ENCODE measurements around the gene SLC7A8.
A peak's percentile ranks its signal among the peaks of the same experiment; 100 is the strongest.

Gene SLC7A8

DNA sequence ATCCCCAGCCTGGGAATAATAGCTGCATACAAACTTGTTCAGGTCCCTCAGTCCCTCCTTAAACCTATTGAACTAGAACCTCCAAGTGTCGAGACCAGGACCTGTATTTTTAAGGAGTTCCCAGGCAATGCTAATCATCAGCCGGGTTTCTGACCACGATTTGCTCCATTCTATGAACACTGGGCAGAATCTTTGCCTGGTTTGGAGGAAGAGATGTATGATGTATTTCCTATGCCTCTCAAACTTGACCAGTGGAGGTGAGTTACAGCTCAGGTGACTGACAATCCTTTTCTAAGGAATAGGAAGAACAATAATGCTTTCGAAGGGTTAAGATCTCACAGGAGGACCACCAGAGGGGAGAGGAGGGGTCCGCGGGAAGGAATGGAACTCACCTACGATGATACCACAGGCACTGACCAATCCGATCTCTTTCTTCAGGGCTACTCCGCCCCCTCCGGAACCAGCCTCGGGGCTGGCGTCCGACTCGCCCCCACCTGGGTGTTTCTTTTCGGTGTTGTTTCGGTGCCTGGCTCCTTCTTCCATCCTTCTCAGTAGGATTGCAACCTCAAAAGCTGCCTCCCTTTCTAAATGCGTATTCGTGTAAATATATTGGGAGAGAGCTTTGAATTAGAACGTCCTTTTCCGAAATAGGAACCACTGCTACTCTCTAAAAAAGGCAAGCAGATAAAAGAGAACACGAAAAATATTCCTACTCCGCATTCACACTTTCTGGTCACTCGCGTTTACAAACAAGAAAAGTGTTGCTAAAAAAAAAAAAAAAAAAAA lies 895 bp downstream of the SLC7A8 start:
- FAIRE-seq = no peak

DNA sequence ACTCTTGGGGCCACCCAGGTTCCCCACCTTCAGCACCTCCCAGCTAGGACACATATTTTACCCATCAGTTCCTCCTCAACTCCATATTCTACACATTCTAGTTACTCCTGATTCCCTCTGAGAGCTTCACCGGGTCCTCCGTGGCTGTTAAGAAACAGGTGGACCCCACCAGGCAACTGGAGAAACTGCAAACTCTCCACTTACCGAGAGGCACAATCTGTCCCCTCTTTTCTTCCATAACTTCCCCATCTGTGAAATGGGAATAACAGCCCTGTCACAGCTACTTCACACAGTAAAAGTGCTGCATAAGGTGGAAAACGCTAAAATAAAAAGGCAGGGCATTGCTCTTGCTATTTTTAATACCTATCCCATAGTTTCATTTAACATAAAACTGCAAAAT lies 1.5 kb downstream of the SLC7A8 start:
- no peak for FAIRE-seq

DNA sequence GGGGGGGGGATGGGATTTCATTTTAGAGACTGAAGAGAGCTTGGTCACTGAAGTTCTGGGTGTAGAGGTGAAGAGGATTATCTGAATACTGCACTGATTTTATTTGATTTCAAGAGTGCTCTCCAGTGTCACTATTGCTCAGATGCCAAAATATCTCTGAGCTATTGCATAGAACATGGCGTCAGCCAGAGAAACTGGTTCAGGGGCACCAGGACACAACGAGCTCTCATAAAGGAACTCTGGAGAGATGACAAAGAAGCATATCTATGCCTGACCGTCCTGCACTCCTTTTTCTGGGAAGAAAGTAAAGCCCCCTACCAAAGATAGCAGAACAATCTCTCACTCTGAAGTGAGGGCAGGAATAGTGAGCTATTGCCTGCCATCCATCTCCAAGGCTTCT lies 2.0 kb downstream of the SLC7A8 start:
- FAIRE-seq = no peak

DNA sequence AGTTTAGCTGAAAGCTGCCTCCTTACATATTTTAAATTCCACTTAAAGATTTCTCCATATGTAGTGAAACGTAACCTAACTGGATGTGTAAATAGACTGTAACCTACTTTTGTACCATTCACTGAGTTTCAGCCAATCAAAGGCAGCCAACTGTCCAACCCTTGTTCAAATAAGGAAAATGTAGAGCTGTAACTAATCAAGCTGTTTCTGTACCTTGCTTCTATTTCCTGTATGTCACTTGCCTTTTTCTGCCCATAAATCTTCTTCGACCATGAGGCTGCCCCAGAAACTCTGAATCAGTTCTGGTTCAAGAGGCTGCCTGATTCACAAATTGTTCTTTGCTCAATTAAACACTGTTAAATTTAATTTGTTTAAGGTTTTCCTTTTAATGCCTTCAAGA lies 6.3 kb downstream of the SLC7A8 start:
- FAIRE-seq = peak; percentile 95

DNA sequence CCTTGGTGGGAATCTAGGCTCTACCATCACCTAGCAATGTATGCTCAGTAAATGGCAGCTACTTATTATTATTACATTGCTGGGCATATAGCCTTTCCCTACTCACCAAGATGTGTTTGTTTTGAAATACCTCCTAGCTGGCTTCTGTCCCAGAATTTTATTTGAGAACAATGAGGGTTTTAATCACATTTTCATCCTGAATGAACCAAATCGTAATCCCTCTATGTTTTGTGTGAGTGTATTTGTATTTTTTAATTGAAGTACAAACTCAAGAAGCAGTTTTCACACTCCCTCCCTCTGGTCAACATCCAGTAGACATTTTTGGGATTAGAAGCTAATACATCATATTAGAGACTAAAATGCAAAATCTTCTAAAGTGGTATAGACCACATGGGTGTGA lies 7.6 kb downstream of the SLC7A8 start:
- FAIRE-seq = no peak

DNA sequence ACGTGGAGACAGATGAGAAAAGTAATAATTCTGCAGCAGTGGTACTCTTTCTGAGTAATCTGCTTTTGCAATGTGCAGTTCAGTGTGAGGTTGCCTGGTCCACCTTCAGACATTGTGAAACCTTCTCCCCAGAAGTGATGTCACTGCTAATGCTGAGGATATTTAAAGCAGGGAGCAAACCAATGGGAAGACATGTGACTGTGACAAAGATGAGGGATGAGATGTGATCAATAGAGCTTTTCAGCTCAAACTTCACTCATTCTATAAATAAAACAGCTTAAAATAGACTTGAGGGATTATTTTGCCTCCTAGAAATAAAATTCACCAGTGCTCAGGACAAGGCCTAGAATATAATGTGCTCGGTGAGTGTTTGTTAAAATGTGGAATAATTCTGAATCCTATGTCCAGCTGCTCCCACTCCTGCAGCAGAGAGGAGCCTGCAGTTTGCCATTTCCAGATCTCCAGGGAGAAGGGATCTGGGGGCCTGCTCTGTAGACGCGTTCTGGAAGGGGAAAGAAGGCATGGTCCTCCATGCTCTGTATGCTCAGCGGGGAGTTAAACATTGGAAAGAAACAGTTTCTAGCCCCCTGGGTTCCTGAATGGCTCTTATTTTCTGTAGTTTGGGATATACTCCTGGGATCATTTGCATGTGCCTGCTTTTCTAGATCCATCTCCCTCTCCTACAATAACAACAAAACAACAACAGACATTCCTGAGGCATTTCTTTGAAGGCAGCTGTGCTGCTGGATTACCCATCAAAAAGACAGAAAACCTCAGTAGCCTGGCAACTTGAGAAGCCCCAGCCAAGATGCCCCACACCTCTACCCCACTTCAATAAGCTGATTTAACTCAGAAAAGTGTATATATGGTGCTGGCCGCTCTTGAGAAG lies 8.9 kb downstream of the SLC7A8 start:
- FAIRE-seq = no peak

DNA sequence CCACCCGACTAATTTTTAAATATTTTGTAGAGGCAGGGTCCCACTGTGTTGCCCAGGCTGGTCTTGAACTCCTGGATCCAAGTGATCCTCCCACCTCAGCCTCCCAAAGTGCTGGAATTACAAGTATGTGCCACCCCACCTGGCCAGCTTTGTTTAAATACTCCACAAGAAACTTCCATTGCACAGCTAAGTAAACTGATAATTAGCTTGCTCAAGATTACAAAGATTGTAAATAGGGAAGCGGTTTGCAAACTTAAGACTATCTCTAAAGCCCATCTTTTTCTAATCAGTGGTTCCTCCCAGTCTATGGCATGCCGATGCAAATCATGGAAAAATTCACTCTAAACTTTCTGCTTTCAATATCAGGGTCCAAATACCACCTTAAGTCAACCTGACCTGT lies 9.7 kb downstream of the SLC7A8 start:
- no peak for FAIRE-seq

DNA sequence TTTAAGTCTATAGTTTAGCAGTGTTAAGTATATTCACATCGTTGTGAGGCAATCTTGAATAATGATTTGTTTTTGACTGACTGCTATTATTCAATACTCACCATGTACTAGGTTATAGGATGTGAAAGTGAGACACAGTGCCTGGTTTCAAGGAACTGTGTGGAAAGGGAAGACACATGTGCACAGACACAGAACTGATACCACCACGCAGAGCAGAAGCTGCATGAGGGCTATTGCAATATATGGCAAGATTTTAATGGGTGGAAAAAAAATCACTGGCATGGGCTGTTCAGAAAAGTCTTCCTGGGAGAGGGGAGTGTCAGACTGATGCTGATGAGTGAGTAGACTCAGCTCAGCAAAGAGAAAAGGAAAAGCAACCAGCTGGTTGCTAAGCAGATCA lies 10.4 kb downstream of the SLC7A8 start:
- FAIRE-seq = no peak

DNA sequence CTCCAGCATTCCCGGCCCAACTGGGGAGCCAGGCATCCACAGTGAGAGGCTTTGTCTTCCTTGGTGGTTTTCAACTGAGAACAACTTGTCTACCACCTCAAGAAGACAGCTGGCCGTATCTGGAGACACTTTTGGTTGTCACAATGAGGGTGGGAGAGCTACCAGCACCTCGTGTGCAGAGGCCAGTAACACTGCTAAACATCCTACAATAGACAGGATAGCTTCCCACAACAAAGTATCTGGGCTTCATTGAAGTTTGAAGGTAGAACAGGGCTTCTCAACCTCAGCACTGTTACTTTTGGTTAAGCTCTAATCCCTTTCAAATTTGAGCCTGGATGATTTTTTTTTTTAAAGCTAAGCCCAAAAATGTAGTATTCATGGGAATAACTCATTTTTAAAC lies 10.9 kb downstream of the SLC7A8 start:
- no peak for FAIRE-seq

DNA sequence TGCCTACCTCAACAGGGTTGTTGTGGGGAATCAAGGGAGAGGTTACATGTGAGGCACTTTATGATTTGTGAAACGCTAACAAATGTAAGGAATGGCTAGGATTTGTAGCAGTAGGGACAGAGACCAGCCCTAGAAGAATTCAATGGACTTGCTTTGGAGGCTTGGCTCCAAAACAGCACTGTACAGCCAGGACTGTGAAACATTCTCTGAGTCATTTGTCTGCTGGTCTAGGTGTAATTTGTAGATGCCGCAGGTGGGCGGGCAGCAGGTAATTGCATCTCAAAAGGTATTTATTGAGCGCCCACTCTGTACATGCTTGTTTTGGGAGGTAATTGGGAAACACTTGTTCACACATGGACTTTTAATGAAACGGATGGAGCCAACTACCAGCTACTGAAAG lies 11.4 kb downstream of the SLC7A8 start:
- no peak for FAIRE-seq

DNA sequence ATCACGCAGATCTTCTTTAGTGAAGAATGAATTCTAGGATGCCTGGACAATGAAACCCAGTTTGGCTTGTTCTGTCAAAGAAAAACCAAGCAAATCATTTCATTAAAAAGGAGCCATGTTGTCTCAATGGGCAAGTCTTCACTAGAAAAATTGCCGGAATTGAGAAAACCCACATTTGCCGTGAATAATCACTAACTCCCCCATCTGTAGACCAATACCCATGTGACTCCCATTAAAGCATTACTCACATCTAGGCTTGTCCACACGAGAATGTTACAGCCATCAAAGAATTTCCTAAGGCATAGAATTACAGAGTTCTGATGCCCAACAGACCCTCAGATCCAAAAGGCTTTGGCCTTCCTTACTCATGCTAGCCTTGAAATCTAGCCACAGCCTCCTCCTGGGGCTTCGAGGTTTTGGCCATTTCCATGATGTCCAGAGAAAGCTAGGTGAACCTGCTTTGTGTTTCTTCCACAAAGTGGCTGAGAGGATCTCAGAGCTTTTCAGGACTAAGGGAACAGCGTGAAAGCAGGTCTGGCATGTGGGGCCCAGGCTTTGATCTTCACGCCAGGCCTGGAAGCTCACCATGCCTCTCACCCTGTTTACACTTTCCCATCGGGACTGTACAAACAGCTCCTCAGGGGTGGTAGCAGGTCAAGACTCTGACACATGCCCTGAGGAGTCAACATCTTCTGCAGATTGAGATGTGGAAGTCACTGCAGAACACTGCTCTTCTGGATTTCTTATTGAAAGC lies 12.1 kb downstream of the SLC7A8 start:
- no peak for FAIRE-seq

DNA sequence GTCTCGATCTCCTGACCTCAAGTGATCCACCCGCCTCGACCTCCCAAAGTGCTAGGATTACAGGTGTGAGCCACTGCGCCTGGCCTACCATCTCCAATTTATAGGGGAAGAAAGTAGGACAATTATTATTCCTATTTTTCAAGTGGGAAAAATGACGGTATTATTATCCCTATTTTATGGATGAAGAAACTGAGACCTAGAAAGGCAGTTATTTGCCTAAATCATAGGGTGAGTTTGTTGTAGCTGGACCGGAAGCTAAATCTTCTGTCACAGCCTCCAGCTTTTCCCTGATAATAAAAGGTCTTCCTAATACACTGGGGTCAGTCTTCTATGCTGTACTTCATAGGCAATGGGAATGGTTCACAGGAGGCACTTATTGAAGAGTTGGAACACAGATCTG lies 13.8 kb downstream of the SLC7A8 start:
- FAIRE-seq = no peak

DNA sequence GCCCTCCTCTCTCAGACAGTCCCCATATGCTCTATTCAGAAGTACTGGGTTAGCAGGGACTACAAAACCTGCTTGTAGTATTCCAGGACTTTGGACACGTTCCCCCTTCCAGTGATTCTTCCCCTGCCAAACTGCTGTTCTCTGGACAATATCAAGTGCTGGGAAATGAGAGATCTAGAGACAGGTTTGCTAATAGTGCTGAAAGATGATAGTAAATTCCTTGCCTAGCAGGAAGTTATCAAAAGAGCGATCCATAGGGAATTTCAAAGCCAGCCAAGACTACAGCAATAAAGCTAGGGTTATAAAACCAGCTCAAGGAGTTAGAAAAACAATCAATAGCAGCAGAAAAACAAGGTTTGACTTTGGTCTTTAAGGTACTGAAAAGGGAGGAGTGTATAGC lies 15.2 kb downstream of the SLC7A8 start:
- FAIRE-seq = no peak

DNA sequence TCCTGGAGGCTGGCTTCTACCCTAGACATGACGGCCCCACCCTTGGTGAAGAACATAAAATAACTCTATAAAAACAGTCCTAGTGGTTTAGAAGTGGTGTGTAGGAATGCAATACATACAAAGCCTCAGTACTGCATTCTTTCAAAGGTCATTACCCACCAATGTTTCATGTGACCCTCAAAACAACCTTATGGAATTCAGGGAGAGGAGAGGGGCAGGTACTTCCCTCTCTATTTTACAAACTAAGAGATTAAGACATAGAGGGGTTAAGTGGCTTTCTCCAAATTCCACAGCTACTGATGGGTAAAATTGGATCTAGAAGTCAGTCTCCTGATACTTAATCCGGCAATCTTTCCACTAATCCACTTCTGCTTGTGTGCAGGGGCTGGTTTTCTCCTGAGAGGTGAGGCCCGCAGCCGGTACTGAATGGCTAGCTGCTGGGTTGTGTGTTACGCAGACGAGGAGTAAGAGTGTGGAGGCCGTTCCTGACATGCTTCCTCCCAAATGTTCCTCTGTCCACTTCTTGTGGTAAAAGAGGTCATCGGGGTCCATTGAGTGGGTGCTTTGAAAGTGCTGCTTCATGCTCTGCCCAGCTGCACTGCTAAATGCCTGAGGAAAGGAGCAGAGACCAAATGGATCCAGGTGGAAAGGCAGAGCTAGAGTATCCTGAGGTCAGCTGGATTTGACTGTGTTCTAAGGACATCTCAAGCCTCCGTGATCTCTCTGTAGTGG lies 16.2 kb downstream of the SLC7A8 start:
- FAIRE-seq = no peak

DNA sequence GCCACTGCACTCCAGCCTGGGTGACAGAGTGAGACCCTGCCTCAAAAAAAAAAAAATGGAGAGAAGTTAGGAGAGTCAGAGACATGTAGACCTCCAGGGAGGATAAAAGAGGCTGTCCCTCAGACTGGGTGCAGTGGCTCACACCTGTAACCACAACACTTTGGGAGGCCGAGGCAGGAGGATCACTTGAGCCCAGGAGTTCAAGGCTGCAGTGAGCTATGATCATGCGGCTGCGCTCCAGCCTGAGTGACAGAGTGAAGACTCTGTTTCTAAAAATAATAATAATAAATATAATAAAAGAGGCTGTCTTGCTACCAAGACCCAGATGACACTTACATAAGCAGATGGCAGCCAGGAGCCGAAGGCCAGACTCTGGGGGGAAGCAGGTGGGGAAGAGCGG lies 18.5 kb downstream of the SLC7A8 start:
- FAIRE-seq = no peak

DNA sequence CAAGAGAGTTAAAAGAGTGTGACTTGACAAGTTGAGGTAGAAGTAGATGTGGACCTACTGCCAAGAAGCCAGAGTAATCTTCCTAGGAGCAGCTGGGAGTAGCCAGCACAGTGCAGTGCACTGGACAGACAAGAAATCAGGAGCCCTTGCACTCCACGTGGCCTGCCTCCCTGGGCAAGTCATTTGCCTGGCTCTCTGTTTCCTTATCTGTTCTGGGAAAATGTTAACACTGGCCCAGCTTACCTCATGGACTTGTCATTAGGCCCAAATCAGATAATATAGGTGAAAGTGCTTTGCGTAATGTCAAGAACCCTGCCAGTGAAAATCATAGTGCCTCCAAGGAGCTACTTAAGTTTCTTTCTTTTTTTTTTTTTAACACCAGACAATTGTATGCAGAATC lies 19.2 kb downstream of the SLC7A8 start:
- FAIRE-seq = no peak

DNA sequence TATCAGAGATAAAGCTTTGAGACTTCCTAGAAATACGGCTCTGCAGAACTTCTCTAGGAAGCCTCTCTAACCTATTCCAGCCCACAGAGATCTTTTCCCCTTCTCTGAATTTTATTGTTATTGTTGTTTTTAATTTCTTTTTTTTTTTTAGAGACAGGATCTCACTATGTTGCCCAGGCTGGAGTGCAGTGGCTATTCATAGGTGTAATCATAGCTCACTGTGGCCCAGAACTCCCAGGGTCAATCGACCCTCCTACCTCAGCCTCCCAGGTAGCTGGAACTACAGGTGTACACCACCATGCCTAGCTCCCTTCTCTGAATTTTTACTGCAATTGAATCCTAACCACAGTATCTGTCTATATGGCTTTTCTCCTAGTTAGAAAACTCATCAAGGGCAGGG lies 19.6 kb downstream of the SLC7A8 start:
- FAIRE-seq = no peak

DNA sequence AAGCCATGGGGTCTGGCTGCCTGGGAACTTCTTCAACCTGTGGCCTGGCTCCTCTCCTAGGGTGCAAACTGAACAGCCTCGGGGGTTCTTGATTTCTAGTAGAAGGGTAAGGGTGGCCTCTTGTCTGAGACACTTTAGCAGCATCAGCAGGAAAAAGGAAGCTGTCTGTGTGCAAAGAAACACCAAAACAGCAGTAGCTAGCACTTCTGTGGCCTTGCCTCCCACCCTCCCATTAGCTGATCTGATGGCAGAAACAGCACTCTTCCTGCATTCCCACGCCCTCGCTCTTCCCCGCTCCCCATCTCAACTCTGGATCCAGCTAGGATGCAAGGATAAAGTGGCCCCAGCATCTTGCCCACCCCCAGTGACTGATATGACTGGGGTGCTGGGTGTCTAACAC lies 20.7 kb downstream of the SLC7A8 start:
- no peak for FAIRE-seq

DNA sequence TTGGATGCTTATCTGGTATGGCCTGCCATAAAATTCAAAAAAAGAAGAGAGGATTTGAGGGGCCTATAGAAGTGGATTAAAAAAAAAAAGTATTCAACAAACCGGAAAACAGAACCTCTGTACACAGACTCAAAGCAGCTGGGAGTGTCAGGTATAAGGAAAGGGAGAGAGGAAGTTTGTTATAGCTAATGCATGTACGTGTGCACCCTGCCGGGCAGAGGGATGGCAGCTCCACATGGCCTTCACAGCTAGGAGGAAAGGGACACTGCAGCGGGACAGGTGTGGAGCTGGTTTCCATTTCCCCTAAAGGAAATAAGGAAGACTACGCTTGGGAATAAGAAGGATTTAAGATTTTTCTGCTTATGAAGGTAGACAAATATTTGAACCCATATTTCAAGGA lies 21.5 kb downstream of the SLC7A8 start:
- no peak for FAIRE-seq

DNA sequence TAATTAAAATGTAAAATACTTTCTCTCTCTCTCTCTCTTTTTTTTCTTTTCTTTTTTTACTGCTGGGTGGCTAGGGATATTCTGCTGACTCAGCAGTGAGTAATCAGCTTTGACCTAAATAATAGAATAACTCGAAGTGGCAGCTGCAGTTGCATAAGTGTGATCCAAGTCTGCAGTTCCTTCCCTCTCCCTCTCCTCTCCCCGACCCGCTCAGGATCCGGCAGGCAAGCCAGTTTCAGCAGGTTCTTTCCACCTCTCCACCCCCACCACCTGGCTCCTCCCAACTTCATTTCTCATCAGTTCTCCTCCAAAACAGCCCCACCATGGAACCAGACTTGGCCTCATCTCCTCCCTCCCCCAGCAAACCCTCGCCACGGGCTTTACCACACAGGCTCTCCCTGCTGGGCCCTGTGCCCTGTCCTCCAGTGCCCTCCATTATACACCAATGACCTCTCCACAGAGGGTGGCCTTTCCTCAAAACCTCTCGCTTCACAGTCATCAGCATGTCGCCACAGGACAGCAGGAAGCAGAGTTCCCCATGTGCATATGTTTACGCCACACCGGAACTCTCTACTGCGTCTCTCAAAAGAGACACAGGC lies 22.4 kb downstream of the SLC7A8 start:
- peak; percentile 77 for FAIRE-seq

DNA sequence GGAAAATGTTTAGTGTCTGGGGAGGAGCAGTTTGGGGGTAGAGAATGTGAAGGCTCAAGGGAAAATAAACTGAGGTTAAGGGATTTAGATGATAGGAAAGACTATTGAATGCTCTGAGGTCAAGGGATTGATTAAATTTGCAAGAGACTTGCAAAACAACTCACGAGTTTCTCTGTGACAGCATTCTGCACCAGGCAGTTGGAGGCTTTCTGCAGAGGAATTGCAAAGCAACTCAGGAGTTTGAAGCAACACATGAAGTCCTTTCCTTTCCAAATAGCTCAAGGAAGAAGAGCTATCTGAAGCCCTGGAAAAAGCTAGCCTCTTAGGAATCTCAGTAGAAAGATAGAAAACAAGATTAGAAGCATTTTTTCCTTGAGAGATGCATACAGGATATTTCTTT lies 23.9 kb downstream of the SLC7A8 start:
- no peak for FAIRE-seq

DNA sequence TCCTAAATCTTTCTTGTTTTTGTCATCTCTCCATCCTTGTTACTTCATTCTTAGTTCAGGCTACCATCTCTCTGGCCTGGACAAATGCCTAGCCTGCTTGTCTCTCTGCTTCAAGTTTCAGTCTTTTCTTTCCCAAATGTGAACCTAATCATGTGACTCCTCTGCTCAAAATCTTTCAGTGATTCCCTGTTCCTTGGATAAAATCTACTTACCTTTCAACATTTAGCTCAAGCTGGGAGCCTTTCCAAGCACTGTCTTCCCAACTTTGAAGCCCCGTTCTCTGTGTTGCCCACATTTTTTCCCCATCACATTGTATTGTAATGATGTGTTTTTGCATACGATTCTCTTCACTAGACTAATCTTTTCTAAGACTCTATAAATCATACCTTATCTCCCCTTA lies 24.7 kb downstream of the SLC7A8 start:
- FAIRE-seq = no peak

Data from islet of Langerhans (tissue), 1 donor.